K562 (cell line): Measurements from ENCODE around the gene KRT25. TPM values are rescaled to one million over a fixed set of nuclear protein-coding genes. Genes with fewer than 3 reads are reported as not detected.

Experiments
- ATAC-seq: fragments of 200-7000 bp; cut with Tn5 transposase; 3 replicates; pipeline ENCODE4 v1.9.1; 2020; ENCODE audit warnings: moderate library complexity
- BruUV-seq: library from RNA; stranded (reverse); fragments of 400-500 nt; replicated peaks from 2 replicates; lab custom pipeline; 2021; lab: Mats Ljungman, UMichigan
- CTCF ChIA-PET: fragments of 300-600 bp; formaldehyde crosslinking; extraction: SDS; loops from one replicate; lab custom pipeline; 2021; ENCODE audit warnings: low intra/inter-chr PET ratio; lab: Yijun Ruan, JAX
- POLR2A ChIA-PET: fragments of 300-600, 350-650 bp; sonication (Branson Sonifier 250); formaldehyde crosslinking; extraction: SDS; loops from one replicate; lab custom pipeline; 2021; ENCODE audit warnings: antibody characterized with exemption, inconsistent platforms; lab: Yijun Ruan, JAX
- DNase-seq, 4 experiments: peaks; one replicate each; pipeline versions ENCODE4 v3.0.0 to v3.0.0-alpha.2; 2011 to 2018; ENCODE audit warnings: low spot score in 3 of 4, mixed read lengths in 3 of 4; ENCODE audit errors: extremely low read depth in 1 of 4
- FAIRE-seq: peaks from 2 replicates; lab custom pipeline; 2011; peaks lifted over from hg19 to GRCh38; lab: Jason Lieb, UNC
- H2AFZ ChIP-seq: 2 replicates; pipeline ENCODE4 v1.6.0; 2011; ENCODE audit warnings: low read depth, low read length, control low read depth, inconsistent platforms
- H3K27ac ChIP-seq: fragments of 200-600 bp; 3 replicates; pipeline ENCODE4 v1.8.0; 2011; ENCODE audit warnings: low read depth, mild to moderate bottlenecking, control low read depth, inconsistent platforms, low read length, moderate library complexity, mixed read lengths; ENCODE audit errors: extremely low read depth
- H3K27me3 ChIP-seq, 2 experiments: fragments of 300-600 bp in 1 of 2; 2 replicates in 1 of 2; 3 replicates in 1 of 2; pipeline versions ENCODE4 v1.6.0 to v1.8.0; 2011; ENCODE audit warnings: inconsistent platforms in 2 of 2, low read length in 2 of 2, mild to moderate bottlenecking in 1 of 2, mixed read lengths in 1 of 2, moderate library complexity in 1 of 2; ENCODE audit not compliant: control insufficient read depth in 2 of 2, insufficient read depth in 2 of 2
- H3K36me3 ChIP-seq: fragments of 300-600 bp; 3 replicates; pipeline ENCODE4 v1.8.0; 2011; ENCODE audit warnings: mild to moderate bottlenecking, low read length, inconsistent platforms; ENCODE audit not compliant: control insufficient read depth, insufficient read depth
- H3K4me1 ChIP-seq, 2 experiments: fragments of 200-600 bp in 1 of 2; replicated peaks in 1 of 2; 2 replicates in 1 of 2; 3 replicates in 1 of 2; pipeline versions ENCODE4 v1.5.1 to v1.8.0; 2011; ENCODE audit warnings: inconsistent platforms in 2 of 2, low read length in 2 of 2, mild to moderate bottlenecking in 1 of 2, mixed read lengths in 1 of 2, moderate library complexity in 1 of 2; ENCODE audit not compliant: control insufficient read depth in 2 of 2, insufficient read depth in 2 of 2
- H3K4me2 ChIP-seq: 2 replicates; pipeline ENCODE4 v1.6.1; 2011; ENCODE audit warnings: low read length, control low read depth, inconsistent platforms, mixed read lengths; ENCODE audit not compliant: insufficient read depth
- H3K4me3 ChIP-seq: fragments of 200-600 bp; sonication (generic), shearing (Covaris generic); 2 replicates; pipeline ENCODE4 v1.5.1; 2016; ENCODE audit warnings: control low read depth, inconsistent platforms
- H3K79me2 ChIP-seq: fragments of 200-600 bp; 3 replicates; pipeline ENCODE4 v1.8.0; 2011; ENCODE audit warnings: low read length, inconsistent platforms; ENCODE audit not compliant: control insufficient read depth, insufficient read depth
- H3K9ac ChIP-seq, 2 experiments: 2 replicates each; pipeline versions ENCODE4 v1.6.0 to v1.6.1; 2011; ENCODE audit warnings: low read depth in 2 of 2, low read length in 2 of 2, control low read depth in 1 of 2, inconsistent platforms in 1 of 2, mild to moderate bottlenecking in 1 of 2, mixed read lengths in 1 of 2; ENCODE audit not compliant: insufficient read depth in 1 of 2
- H3K9me1 ChIP-seq: one replicate; pipeline ENCODE4 v1.6.0; 2011; ENCODE audit warnings: inconsistent platforms, mild to moderate bottlenecking, low read length, moderate library complexity; ENCODE audit not compliant: control insufficient read depth, insufficient read depth
- H3K9me3 ChIP-seq: replicated peaks from 2 replicates; pipeline ENCODE4 v1.5.1; 2011; ENCODE audit warnings: low read depth, low read length, inconsistent platforms; ENCODE audit not compliant: control insufficient read depth, insufficient read depth
- H4K20me1 ChIP-seq: replicated peaks from 2 replicates; pipeline ENCODE4 v1.6.1; 2011; ENCODE audit warnings: low read length, inconsistent platforms, mixed read lengths; ENCODE audit not compliant: control insufficient read depth, insufficient read depth
- CBX1 ChIP-seq: sonication (generic); IDR thresholded peaks from 2 replicates; pipeline ENCODE4 v1.6.1; 2016; ENCODE audit warnings: antibody characterized with exemption, low read depth, mild to moderate bottlenecking
- CHD7 ChIP-seq: fragments of 200-600 bp; sonication (generic); IDR thresholded peaks from one replicate; pipeline ENCODE4 v1.6.1; 2012; ENCODE audit warnings: mild to moderate bottlenecking, low read depth, low read length, inconsistent platforms
- FOXK2 ChIP-seq, 2 experiments: fragments of 450-650 bp; IDR thresholded peaks in 1 of 2; conservative IDR thresholded peaks in 1 of 2; 2 replicates each; pipeline ENCODE4 v1.6.1; 2016; ENCODE audit warnings: low read depth in 2 of 2, mild to moderate bottlenecking in 1 of 2
- HDAC2 ChIP-seq: fragments of 450-650 bp; IDR thresholded peaks from 2 replicates; pipeline ENCODE4 v1.6.1; 2016; ENCODE audit warnings: mild to moderate bottlenecking
- KDM1A ChIP-seq, 2 experiments: fragments of 450-650 bp; IDR thresholded peaks; 2 replicates each; pipeline ENCODE4 v1.6.1; 2016; ENCODE audit warnings: mild to moderate bottlenecking in 2 of 2
- SAFB ChIP-seq: fragments of 200-400 bp; formaldehyde crosslinking; IDR thresholded peaks from 2 replicates; pipeline ENCODE4 v1.6.1; 2017; ENCODE audit warnings: low read depth, low read length, borderline replicate concordance
- SIRT6 ChIP-seq: IDR thresholded peaks from one replicate; pipeline ENCODE4 v1.6.1; 2012; ENCODE audit warnings: low read depth, mild to moderate bottlenecking, control low read depth, inconsistent platforms, low read length, moderate library complexity
- ZNF175 ChIP-seq: fragments of 200-800 bp; sonication (Bioruptor generic); IDR thresholded peaks from 2 replicates; pipeline ENCODE4 v1.6.1; 2016; ENCODE audit warnings: low read depth, mild to moderate bottlenecking, missing genetic modification characterization, missing compliant biosample characterization
- ZNF655 ChIP-seq: fragments of 250-450 bp; sonication (Bioruptor Pico); IDR thresholded peaks from 2 replicates; pipeline ENCODE4 v1.5.0; 2021
- ZNF699 ChIP-seq: fragments of 250-450 bp; sonication (Bioruptor Pico); IDR thresholded peaks from 2 replicates; pipeline ENCODE4 v1.8.0; 2021; ENCODE audit warnings: mild to moderate bottlenecking, moderate library complexity; ENCODE audit not compliant: insufficient replicate concordance
- WGBS: fragments of 100-300 bp; shearing (Covaris generic); methylation state at CpG from one replicate; pipeline ENCODE4 v1.1.6; 2016; ENCODE audit warnings: low coverage, mixed read lengths; ENCODE audit not compliant: insufficient coverage; ENCODE audit errors: missing lambda C conversion rate; 5-methylcytosine and 5-hydroxymethylcytosine counted together
- in situ Hi-C: fragments of 300-500 bp; cut with MboI; formaldehyde crosslinking; loops from 4 replicates; pipeline ENCODE4 v1.15.0; 2018; ENCODE audit warnings: inconsistent platforms, mixed read lengths
- intact Hi-C: fragments of 100-400 bp; cut with micrococcal nuclease; formaldehyde crosslinking; loops from 2 replicates; pipeline ENCODE4 v1.14.2; 2022
- polyA plus RNA-seq, 8 experiments: library from polyadenylated mRNA; depleted of rRNA in 4 of 8; stranded (reverse) in 5 of 8; unstranded in 3 of 8; fragments of >200 nt; fragmentation: Nextera tagmentation in 2 of 8; fragmentation: Illumina TruSeq in 1 of 8; extraction: Ambion mirVana in 2 of 8; extraction: Trizol in 1 of 8; gene quantifications; 2 replicates each; pipeline versions ENCODE4 v1.2.1 to v1.2.3, GENCODE V29; 2011 to 2014; ENCODE audit warnings: inconsistent platforms in 1 of 8, missing spikeins in 1 of 8
- total RNA-seq, 7 experiments: library from RNA; depleted of rRNA in 6 of 7; stranded (reverse); fragments of >200 nt in 6 of 7; fragmentation: Illumina TruSeq in 2 of 7; extraction: Trizol in 2 of 7; gene quantifications; 2 replicates each; pipeline versions ENCODE4 v1.2.1 to v1.2.3, GENCODE V29; 2011 to 2021; ENCODE audit warnings: low replicate concordance in 1 of 7

Gene KRT25
- total and polyA plus RNA-seq, 9 of the 15 experiments (the other 6 are each of a cell fraction or from before 2014, with no cell fraction given) = not detected

DNA sequence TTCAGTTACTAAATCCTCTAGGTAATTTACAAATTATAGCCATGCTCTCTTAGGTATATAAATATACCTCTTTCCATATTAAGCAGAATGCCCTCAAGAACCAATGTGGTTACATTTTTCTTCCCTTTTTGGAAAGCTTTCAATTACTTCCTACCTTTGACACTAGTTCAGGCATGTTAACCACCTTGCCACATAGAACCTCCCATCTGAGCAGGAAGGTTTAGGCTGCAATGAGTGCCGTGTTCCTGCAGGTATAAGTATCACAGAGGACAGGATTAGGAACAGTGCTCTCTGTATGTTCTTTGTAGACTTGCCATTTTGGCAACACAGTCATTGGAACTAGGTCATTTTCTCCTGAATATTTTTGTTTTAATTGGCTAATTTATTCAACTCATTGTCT is 20.1 kb downstream of the KRT25 start:
- no peaks in the 10 kb centered on the region for H4K20me1 ChIP-seq
- POLR2A ChIA-PET = interaction anchor here (0.9 to 1.1 kb wide), 3 partner anchors 11 to 84 kb away, joined by 3 to 4 read pairs (median 3); no protein-coding TSS in a partner anchor
- in situ Hi-C loops (no loop called here), intact Hi-C loops (no loop called here)
- H3K4me2 ChIP-seq = no peak overlapping the region
- H3K79me2 ChIP-seq = no peaks in the 10 kb centered on the region
- FAIRE-seq (no peak), DNase-seq (no peak), ATAC-seq (no peak)
- CTCF ChIA-PET = no interaction called here
- WGBS = 0% methylated on average over 1 of the region's 1 CpG
- no peak overlapping the region for H2AFZ ChIP-seq
- no peaks in the 10 kb centered on the region for H3K9me1 ChIP-seq
- no peaks in the 10 kb centered on the region for H3K4me1 ChIP-seq
- no peaks in the 10 kb centered on the region for H3K9me3 ChIP-seq
- H3K4me3 ChIP-seq = no peak overlapping the region
- BruUV-seq = no TSS peak
- no peak overlapping the region for H3K9ac ChIP-seq
- peaks cover 0 to 22% of the 10 kb centered on the region in 2 experiments; a peak in 2 of 5 replicates for H3K27me3 ChIP-seq
- H3K27ac ChIP-seq = no peak overlapping the region
- H3K36me3 ChIP-seq = no peaks in the 10 kb centered on the region
- no peak for TF ChIP-seq SAFB
- no peak for TF ChIP-seq SIRT6
- no peak for TF ChIP-seq HDAC2
- TF ChIP-seq CBX1 = no peak
- no peak for TF ChIP-seq ZNF175 (CRISPR knock-in tag)
- TF ChIP-seq KDM1A (IDR thresholded peaks at IDR 0.05) = no peak
- no peak for TF ChIP-seq FOXK2 (conservative IDR thresholded peaks at IDR 0.05 in 1 of 2, IDR thresholded peaks at IDR 0.05 in 1 of 2; ENCODE audit: low read depth in 2 of 2)
- TF ChIP-seq CHD7 = no peak
- TF ChIP-seq ZNF699 (CRISPR knock-in tag) = no peak
- TF ChIP-seq ZNF655 (CRISPR knock-in tag) = no peak
